ENCODE data around the gene RPL7A.

The RPL7A gene

DNA sequence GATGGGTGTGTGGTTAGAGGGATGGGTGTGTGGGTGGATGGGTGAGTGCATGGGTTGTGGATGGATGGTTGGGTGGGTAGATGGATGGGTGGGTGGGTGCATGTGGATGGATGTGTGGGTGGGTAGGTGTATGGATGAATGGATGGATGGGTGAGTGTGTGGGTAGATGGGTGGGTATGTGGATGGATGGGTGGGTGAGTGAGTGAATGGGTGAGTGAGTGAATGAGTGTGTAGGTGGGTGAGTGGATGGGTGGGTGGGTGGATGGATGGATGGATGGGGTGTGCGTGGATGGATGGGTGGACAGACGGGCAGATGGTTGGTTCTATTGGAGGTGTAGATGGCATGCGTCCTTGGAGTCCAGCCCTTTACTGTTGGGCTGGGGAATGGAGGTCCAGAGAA, 45.4 kb downstream of the RPL7A start:
- DNase-seq (ENCODE audit: low read depth in 1 of 2, low spot score in 1 of 2), result no peak
- Histone ChIP-seq H3K27ac (replicated peaks) (no peak overlapping the region), H3K4me3 (replicated peaks; ENCODE audit: insufficient read depth, low read length) (no peak overlapping the region), H3K27me3 (ENCODE audit: insufficient read depth, poor library complexity, severe bottlenecking) (no peaks in the 10 kb centered on the region)
- TF ChIP-seq SPI1 (IDR thresholded peaks at IDR 0.05; ENCODE audit: borderline replicate concordance, low read depth) (no peak), POLR2AphosphoS5 (IDR thresholded peaks at IDR 0.05; ENCODE audit: low read depth) (no peak), GABPA (IDR thresholded peaks at IDR 0.05; ENCODE audit: low read depth) (no peak)
- TF ChIP-seq, protein P1, sequence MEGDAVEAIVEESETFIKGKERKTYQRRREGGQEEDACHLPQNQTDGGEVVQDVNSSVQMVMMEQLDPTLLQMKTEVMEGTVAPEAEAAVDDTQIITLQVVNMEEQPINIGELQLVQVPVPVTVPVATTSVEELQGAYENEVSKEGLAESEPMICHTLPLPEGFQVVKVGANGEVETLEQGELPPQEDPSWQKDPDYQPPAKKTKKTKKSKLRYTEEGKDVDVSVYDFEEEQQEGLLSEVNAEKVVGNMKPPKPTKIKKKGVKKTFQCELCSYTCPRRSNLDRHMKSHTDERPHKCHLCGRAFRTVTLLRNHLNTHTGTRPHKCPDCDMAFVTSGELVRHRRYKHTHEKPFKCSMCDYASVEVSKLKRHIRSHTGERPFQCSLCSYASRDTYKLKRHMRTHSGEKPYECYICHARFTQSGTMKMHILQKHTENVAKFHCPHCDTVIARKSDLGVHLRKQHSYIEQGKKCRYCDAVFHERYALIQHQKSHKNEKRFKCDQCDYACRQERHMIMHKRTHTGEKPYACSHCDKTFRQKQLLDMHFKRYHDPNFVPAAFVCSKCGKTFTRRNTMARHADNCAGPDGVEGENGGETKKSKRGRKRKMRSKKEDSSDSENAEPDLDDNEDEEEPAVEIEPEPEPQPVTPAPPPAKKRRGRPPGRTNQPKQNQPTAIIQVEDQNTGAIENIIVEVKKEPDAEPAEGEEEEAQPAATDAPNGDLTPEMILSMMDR (IDR thresholded peaks at IDR 0.05; ENCODE audit: insufficient read depth, low read length), result no peak
- TF ChIP-seq, protein P2, sequence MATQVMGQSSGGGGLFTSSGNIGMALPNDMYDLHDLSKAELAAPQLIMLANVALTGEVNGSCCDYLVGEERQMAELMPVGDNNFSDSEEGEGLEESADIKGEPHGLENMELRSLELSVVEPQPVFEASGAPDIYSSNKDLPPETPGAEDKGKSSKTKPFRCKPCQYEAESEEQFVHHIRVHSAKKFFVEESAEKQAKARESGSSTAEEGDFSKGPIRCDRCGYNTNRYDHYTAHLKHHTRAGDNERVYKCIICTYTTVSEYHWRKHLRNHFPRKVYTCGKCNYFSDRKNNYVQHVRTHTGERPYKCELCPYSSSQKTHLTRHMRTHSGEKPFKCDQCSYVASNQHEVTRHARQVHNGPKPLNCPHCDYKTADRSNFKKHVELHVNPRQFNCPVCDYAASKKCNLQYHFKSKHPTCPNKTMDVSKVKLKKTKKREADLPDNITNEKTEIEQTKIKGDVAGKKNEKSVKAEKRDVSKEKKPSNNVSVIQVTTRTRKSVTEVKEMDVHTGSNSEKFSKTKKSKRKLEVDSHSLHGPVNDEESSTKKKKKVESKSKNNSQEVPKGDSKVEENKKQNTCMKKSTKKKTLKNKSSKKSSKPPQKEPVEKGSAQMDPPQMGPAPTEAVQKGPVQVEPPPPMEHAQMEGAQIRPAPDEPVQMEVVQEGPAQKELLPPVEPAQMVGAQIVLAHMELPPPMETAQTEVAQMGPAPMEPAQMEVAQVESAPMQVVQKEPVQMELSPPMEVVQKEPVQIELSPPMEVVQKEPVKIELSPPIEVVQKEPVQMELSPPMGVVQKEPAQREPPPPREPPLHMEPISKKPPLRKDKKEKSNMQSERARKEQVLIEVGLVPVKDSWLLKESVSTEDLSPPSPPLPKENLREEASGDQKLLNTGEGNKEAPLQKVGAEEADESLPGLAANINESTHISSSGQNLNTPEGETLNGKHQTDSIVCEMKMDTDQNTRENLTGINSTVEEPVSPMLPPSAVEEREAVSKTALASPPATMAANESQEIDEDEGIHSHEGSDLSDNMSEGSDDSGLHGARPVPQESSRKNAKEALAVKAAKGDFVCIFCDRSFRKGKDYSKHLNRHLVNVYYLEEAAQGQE (IDR thresholded peaks at IDR 0.05; ENCODE audit: insufficient replicate concordance, low read depth), result no peak

DNA sequence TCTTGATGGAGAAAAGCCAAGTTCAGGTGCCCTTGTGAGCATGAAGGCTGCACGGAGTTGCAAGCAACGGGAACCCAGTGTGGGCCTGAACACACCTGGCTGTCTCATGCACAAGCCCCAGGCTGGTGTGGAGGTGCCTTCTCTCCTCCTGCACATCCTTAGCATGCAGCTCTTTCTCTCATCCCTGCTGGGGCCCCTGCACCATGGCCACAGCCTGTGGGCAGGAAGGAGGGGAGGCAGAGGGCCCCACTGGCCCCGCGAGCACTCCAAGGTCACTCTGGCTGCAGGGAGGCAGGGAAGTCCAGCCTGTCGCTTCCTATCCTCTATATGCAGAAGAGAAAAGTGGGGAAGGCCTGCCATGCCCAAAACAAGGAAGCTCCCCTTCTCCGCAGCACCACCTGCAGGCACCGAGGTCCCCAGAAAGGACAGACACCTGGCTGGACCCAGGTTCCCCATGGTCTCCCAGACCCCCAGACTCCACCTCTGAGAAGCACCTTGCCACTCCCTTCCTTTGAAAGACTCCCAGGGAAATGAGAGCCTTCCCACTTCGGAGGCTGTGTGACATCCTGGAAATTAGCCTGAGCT, 46.8 kb downstream of the RPL7A start:
- H3K4me3 ChIP-seq (replicated peaks; ENCODE audit: insufficient read depth, low read length), result no peak overlapping the region
- DNase-seq (ENCODE audit: low read depth in 1 of 2, low spot score in 1 of 2), result no peak
- TF ChIP-seq SPI1 (IDR thresholded peaks at IDR 0.05; ENCODE audit: borderline replicate concordance, low read depth) (no peak), GABPA (IDR thresholded peaks at IDR 0.05; ENCODE audit: low read depth) (no peak), POLR2AphosphoS5 (IDR thresholded peaks at IDR 0.05; ENCODE audit: low read depth) (no peak)
- TF ChIP-seq, protein P2 (IDR thresholded peaks at IDR 0.05; ENCODE audit: insufficient replicate concordance, low read depth), result no peak
- TF ChIP-seq, protein P1 (IDR thresholded peaks at IDR 0.05; ENCODE audit: insufficient read depth, low read length), result no peak
- no peak overlapping the region for H3K27ac ChIP-seq (replicated peaks)
- no peaks in the 10 kb centered on the region for H3K27me3 ChIP-seq (ENCODE audit: insufficient read depth, poor library complexity, severe bottlenecking)

DNA sequence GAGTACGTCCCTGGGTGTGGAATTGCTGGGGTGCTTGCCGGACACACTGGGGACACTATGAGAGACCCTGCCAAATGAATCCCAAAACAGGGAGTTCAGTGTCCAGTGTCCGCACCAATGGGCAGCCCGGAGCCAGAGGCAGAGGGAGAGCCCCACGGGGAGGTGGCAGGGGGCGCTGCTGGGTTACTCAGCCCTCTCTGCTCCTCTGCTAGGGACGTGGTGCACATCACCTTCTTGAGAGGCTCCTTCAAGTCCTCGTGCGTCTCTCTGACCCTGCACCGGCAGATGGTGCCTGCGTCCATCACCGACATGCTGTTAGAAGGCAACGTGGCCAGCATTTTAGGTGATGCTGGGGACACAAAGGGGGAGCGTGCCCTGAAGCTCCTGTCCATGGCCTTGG, 48.9 kb downstream of the RPL7A start:
- Histone ChIP-seq H3K27me3 (ENCODE audit: insufficient read depth, poor library complexity, severe bottlenecking) (no peaks in the 10 kb centered on the region), H3K27ac (replicated peaks) (no peak overlapping the region), H3K4me3 (replicated peaks; ENCODE audit: insufficient read depth, low read length) (no peak overlapping the region)
- TF ChIP-seq, protein P2 (IDR thresholded peaks at IDR 0.05; ENCODE audit: insufficient replicate concordance, low read depth), result no peak
- TF ChIP-seq GABPA (IDR thresholded peaks at IDR 0.05; ENCODE audit: low read depth), result no peak
- TF ChIP-seq, protein P1 (IDR thresholded peaks at IDR 0.05; ENCODE audit: insufficient read depth, low read length), result no peak
- DNase-seq (ENCODE audit: low read depth in 1 of 2, low spot score in 1 of 2), result no peak
